Gastroesophageal sphincter (tissue), 3 donors: Measurements from ENCODE around the gene TULP4.

ENCODE experiments used
- EP300 ChIP-seq: sonication (generic); formaldehyde crosslinking; IDR thresholded peaks from one replicate; pipeline ENCODE4 v1.6.1; 2017; ENCODE audit warnings: antibody characterized with exemption, mild to moderate bottlenecking
- POLR2AphosphoS5 ChIP-seq: sonication (generic); formaldehyde crosslinking; IDR thresholded peaks from one replicate; pipeline ENCODE4 v1.6.1; 2017; ENCODE audit warnings: antibody characterized with exemption
- TF ChIP-seq, protein P1 (sequence below), 4 experiments: fragments of 200-600 bp in 2 of 4; fragments of 450-650 bp in 2 of 4; sonication (generic) in 1 of 4; IDR thresholded peaks; one replicate each; pipeline ENCODE4 v1.5.1; 2017 to 2019; ENCODE audit warnings: antibody characterized with exemption in 4 of 4, mild to moderate bottlenecking in 2 of 4, moderate library complexity in 2 of 4

DNA sequence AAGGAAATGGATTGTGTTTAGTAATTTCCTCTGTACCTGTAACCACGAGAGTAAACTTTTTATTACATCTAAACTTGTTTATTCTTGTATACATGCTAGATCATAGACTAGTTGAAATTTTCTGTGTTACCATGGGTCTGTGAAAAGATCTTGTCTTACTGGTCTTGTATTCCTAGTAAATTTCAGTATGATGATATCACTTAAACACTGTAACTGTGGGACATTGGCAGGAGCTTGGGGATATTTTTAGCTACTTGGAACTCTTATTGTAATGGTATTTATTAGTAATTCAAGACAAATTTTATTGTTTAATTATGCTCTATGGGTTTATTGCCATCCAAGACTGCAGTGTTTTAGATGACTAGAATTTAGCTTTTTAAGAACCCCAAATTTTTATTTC, 25.9 kb upstream of the TULP4 start:
- TF ChIP-seq POLR2AphosphoS5 (no peak), EP300 (no peak)
- TF ChIP-seq, protein P1, sequence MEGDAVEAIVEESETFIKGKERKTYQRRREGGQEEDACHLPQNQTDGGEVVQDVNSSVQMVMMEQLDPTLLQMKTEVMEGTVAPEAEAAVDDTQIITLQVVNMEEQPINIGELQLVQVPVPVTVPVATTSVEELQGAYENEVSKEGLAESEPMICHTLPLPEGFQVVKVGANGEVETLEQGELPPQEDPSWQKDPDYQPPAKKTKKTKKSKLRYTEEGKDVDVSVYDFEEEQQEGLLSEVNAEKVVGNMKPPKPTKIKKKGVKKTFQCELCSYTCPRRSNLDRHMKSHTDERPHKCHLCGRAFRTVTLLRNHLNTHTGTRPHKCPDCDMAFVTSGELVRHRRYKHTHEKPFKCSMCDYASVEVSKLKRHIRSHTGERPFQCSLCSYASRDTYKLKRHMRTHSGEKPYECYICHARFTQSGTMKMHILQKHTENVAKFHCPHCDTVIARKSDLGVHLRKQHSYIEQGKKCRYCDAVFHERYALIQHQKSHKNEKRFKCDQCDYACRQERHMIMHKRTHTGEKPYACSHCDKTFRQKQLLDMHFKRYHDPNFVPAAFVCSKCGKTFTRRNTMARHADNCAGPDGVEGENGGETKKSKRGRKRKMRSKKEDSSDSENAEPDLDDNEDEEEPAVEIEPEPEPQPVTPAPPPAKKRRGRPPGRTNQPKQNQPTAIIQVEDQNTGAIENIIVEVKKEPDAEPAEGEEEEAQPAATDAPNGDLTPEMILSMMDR (IDR thresholded peaks at IDR 0.05): no peak
